ENCODE data around the gene EXOC3L4. TPM values are rescaled to one million over a fixed set of nuclear protein-coding genes. Genes with fewer than 3 reads are reported as not detected.

Gene EXOC3L4
- total and polyA plus RNA-seq, 2 experiments from 2014 or later = not detected

DNA sequence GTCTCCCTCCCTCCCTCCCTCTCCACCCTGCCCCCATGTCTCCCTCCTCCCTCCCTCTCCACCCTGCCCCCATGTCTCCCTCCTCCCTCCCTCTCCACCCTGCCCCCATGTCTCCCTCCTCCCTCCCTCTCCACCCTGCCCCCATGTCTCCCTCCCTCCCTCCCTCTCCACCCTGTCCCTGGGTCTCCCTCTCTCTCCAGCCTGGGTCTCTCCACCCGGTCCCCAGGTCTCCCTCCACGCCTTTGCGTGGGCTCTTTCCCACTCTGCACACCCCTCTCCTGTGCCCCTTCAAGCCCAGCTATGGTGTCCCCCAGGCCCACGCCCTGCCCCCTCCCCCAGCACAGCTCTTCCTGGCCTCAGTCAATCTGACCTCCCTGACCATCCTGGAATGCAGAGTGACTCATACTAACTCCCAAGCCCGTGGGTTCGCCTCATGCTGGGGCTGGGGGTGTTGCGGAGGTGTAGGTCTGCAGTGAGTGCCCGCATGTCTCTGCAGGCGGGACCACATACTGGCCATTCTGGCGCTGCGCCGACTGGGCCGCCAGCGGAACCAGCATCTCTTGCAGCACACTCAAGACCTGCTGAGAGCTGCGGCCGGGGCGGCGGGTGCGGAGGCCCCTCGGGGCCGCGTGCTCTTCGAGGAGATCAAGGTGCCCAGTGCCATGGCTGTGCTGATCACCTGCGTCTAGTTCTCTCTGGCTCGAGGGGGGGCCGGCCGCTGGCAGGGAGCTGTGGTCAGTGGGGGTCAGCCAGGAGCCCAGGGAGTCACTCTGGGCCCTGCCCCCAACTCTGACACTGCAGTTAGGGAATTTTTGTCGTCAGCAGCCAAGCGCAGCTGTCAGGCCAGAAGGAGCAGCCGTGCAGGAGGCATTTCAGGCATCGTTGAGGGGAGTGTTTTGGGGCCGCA lies 15.3 kb downstream of the EXOC3L4 start:
- H3K27me3 ChIP-seq (replicated peaks; ENCODE audit: insufficient read depth) = no peaks in the 10 kb centered on the region
- no peak overlapping the region for H3K9ac ChIP-seq
- H3K4me3 ChIP-seq = no peak overlapping the region
- no peaks in the 10 kb centered on the region for H3K79me2 ChIP-seq (ENCODE audit: insufficient read depth)
- H3K9me2 ChIP-seq (ENCODE audit: insufficient read depth) = no peaks in the 10 kb centered on the region
- no peak overlapping the region for H3K27ac ChIP-seq
- in situ Hi-C loops (cut with MboI) = no loop called here
- no peaks in the 10 kb centered on the region for H3K9me3 ChIP-seq (ENCODE audit: low read depth)
- H3F3A ChIP-seq (ENCODE audit: insufficient read depth) = no peaks in the 10 kb centered on the region
- H3K4me2 ChIP-seq (ENCODE audit: unreplicated experiment) = no peak overlapping the region
- TF ChIP-seq EZH2phosphoT487 (IDR thresholded peaks at IDR 0.05; ENCODE audit: insufficient read depth, low read depth) (no peak), EZH2 (IDR thresholded peaks at IDR 0.05; ENCODE audit: insufficient read depth, poor library complexity, severe bottlenecking) (no peak)
- no peak overlapping the region for H2AFZ ChIP-seq
- DNase-seq = no peak
- H4K20me1 ChIP-seq (ENCODE audit: insufficient read depth) = no peaks in the 10 kb centered on the region
- WGBS, 2 experiments (ENCODE audit: low coverage in 1 of 2, low lambda C conversion rate in 2 of 2, missing lambda C conversion rate in 2 of 2) = 73 to 82% methylated on average over 26 to 28 of the region's 32 CpGs
- no peaks in the 10 kb centered on the region for H3K36me3 ChIP-seq (ENCODE audit: low read depth)
- H3K4me1 ChIP-seq (ENCODE audit: insufficient read depth) = no peaks in the 10 kb centered on the region

DNA sequence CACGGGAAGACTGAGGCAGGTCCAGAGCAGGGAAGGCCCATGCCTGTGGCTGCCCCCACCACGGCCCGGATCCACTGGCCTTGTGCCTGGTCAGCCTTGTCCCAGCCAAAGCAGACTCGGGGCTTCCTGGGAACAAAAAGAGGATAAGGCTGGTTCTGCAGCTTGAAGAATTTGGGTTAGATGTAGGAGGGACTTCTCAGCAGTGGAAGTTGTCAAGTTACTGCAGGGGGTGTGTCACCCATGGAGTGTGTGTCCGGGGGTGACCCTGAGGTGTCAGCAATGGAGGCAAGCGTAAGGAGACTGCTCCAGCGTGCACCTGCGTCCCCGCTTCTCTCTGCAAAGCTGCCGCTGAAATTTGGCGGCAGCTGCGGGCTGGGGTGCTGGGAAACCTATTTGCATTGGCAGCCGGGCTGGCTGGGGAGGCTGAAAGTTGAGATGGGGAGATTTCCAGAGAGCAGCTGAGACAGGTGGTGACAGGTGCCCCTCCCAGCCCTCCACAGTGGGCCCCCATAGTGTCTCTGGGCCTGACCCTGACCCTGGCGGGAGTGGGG lies 16.2 kb downstream of the EXOC3L4 start:
- H3K36me3 ChIP-seq (ENCODE audit: low read depth) = no peaks in the 10 kb centered on the region
- no peak overlapping the region for H3K4me2 ChIP-seq (ENCODE audit: unreplicated experiment)
- H3K9me3 ChIP-seq (ENCODE audit: low read depth) = no peaks in the 10 kb centered on the region
- H3F3A ChIP-seq (ENCODE audit: insufficient read depth) = no peaks in the 10 kb centered on the region
- 78 to 84% methylated on average over 14 of the region's 14 CpGs for WGBS, 2 experiments (ENCODE audit: low coverage in 1 of 2, low lambda C conversion rate in 2 of 2, missing lambda C conversion rate in 2 of 2)
- no peak overlapping the region for H3K4me3 ChIP-seq
- in situ Hi-C loops (cut with MboI) = no loop called here
- H3K4me1 ChIP-seq (ENCODE audit: insufficient read depth) = no peaks in the 10 kb centered on the region
- no peaks in the 10 kb centered on the region for H3K79me2 ChIP-seq (ENCODE audit: insufficient read depth)
- H3K27me3 ChIP-seq (replicated peaks; ENCODE audit: insufficient read depth) = no peaks in the 10 kb centered on the region
- H2AFZ ChIP-seq = no peak overlapping the region
- no peak overlapping the region for H3K9ac ChIP-seq
- H3K27ac ChIP-seq = no peak overlapping the region
- TF ChIP-seq EZH2 (IDR thresholded peaks at IDR 0.05; ENCODE audit: insufficient read depth, poor library complexity, severe bottlenecking) (no peak), EZH2phosphoT487 (IDR thresholded peaks at IDR 0.05; ENCODE audit: insufficient read depth, low read depth) (no peak)
- H3K9me2 ChIP-seq (ENCODE audit: insufficient read depth) = no peaks in the 10 kb centered on the region
- DNase-seq = no peak
- H4K20me1 ChIP-seq (ENCODE audit: insufficient read depth) = no peaks in the 10 kb centered on the region

DNA sequence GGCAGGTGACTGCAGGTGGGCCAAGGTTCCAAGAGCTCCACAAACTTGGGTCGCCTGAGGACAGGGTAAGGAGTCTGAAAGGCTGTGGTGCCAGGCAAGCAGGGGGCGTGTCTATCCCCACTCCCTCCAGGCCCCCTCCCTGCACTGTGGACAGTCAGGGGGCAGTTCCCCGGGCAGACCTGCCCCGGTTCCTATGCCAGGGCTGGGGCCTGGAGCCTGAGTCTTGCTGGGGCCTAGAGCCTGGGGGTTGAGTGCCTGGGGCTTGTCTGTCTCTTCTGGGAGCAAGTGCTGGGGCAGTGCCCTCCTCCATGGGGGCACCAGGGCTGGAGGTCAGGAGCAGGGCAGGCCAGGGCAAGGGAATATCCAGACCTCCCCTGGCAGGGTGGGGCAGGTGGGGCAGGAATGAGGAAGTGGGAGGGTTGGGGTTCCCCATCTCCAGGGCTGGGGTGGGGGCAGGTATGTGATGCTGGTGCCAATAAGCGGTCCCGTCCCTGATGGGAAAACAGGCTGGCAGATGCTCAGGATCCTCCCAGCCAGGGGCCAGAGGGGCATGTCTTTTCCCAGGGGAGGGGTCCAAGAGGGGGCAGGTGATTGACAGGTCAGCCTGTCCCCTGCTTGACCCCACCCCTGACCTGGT lies 16.8 kb downstream of the EXOC3L4 start:
- Histone ChIP-seq H3K36me3 (ENCODE audit: low read depth) (no peaks in the 10 kb centered on the region), H3K9me2 (ENCODE audit: insufficient read depth) (no peaks in the 10 kb centered on the region), H3K9me3 (ENCODE audit: low read depth) (no peaks in the 10 kb centered on the region), H4K20me1 (ENCODE audit: insufficient read depth) (no peaks in the 10 kb centered on the region), H3K4me2 (ENCODE audit: unreplicated experiment) (no peak overlapping the region), H3K27me3 (replicated peaks; ENCODE audit: insufficient read depth) (no peaks in the 10 kb centered on the region), H3K4me1 (ENCODE audit: insufficient read depth) (no peaks in the 10 kb centered on the region), H2AFZ (no peak overlapping the region), H3K79me2 (ENCODE audit: insufficient read depth) (no peaks in the 10 kb centered on the region), H3F3A (ENCODE audit: insufficient read depth) (no peaks in the 10 kb centered on the region), H3K4me3 (no peak overlapping the region), H3K27ac (no peak overlapping the region), H3K9ac (no peak overlapping the region)
- 85 to 100% methylated on average over 5 to 6 of the region's 6 CpGs for WGBS, 2 experiments (ENCODE audit: low coverage in 1 of 2, low lambda C conversion rate in 2 of 2, missing lambda C conversion rate in 2 of 2)
- no peak for TF ChIP-seq EZH2phosphoT487 (IDR thresholded peaks at IDR 0.05; ENCODE audit: insufficient read depth, low read depth)
- TF ChIP-seq EZH2 (IDR thresholded peaks at IDR 0.05; ENCODE audit: insufficient read depth, poor library complexity, severe bottlenecking) = no peak
- DNase-seq = no peak
- in situ Hi-C loops (cut with MboI) = no loop called here

DNA sequence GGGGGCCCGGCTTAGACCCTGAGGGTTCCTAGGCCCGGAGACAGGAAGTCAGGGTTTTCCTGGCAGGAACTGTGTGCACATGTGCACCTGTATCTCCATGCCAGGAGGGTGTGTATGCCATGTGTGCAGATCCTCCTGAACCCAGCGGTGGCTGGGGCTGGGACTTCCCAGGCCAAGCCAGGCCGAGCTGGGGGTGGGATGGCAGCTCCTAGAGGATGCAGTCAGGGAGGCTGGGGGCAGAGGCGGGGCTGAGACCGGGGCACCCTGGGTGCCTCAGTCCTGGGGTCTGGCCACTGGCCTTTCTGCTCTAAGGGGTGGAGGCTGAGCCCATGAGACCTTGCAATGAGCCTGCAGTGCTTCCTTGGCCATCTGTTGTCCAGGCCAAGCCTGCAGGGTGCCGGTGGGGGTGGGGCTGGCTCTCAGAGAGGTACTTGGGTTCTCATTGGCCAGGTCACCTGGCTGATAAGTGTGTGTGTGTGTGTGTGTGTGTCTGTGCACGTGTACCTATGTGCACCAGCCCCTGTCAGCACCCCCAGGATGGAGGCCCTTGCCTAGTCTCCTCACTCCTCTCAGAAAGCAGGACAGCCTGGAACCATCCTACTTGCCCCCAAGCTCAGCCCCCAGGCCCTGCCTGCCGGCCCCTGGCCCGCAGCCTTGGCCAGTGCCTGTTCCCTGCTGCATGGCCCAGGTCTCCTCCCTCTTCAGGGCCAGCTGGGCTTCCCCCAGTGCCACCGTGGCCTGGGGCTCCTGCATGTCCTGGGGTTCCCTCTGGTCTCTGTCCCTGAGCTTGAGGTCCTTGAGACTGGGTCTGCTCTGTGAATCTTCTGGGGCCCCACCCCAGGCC lies 18.1 kb downstream of the EXOC3L4 start:
- no peak overlapping the region for H3K9ac ChIP-seq
- WGBS, 2 experiments (ENCODE audit: low coverage in 1 of 2, low lambda C conversion rate in 2 of 2, missing lambda C conversion rate in 2 of 2) = 81 to 87% methylated on average over 10 to 11 of the region's 11 CpGs
- in situ Hi-C loops (cut with MboI) = no loop called here

More for the DNA sequence above, 18.1 kb downstream of the EXOC3L4 start:
- H3K79me2 ChIP-seq (ENCODE audit: insufficient read depth) = no peaks in the 10 kb centered on the region
- no peak overlapping the region for H3K27ac ChIP-seq
- H3F3A ChIP-seq (ENCODE audit: insufficient read depth) = no peaks in the 10 kb centered on the region
- no peak for TF ChIP-seq EZH2phosphoT487 (IDR thresholded peaks at IDR 0.05; ENCODE audit: insufficient read depth, low read depth)
- no peak for TF ChIP-seq EZH2 (IDR thresholded peaks at IDR 0.05; ENCODE audit: insufficient read depth, poor library complexity, severe bottlenecking)
- no peak overlapping the region for H3K4me3 ChIP-seq
- no peak for DNase-seq
- H4K20me1 ChIP-seq (ENCODE audit: insufficient read depth) = no peaks in the 10 kb centered on the region
- H3K4me1 ChIP-seq (ENCODE audit: insufficient read depth) = no peaks in the 10 kb centered on the region
- no peaks in the 10 kb centered on the region for H3K9me2 ChIP-seq (ENCODE audit: insufficient read depth)
- no peaks in the 10 kb centered on the region for H3K36me3 ChIP-seq (ENCODE audit: low read depth)
- no peak overlapping the region for H3K4me2 ChIP-seq (ENCODE audit: unreplicated experiment)
- no peaks in the 10 kb centered on the region for H3K9me3 ChIP-seq (ENCODE audit: low read depth)
- H2AFZ ChIP-seq = no peak overlapping the region
- no peaks in the 10 kb centered on the region for H3K27me3 ChIP-seq (replicated peaks; ENCODE audit: insufficient read depth)

Data from GM23248 (cell line).